H9 (cell line): ENCODE measurements around the gene CSTPP1. TPM values are rescaled to one million over a fixed set of nuclear protein-coding genes. Genes with fewer than 3 reads are reported as not detected.

Experiments used
- DNase-seq: peaks from one replicate; pipeline ENCODE4 v3.0.0-alpha.2; 2017
- H2AFZ ChIP-seq: one replicate; pipeline ENCODE4 v1.6.1; 2013; ENCODE audit warnings: mild to moderate bottlenecking, low read length, control low read depth, moderate library complexity
- H2AK5ac ChIP-seq: 2 replicates; pipeline ENCODE4 v1.6.1; 2013; ENCODE audit warnings: low read length, control low read depth, mixed read lengths; ENCODE audit not compliant: insufficient read length
- H2BK120ac ChIP-seq: one replicate; pipeline ENCODE4 v1.6.1; 2013; ENCODE audit warnings: low read depth, mild to moderate bottlenecking, low read length, control low read depth, inconsistent platforms; ENCODE audit not compliant: poor library complexity, severe bottlenecking
- H2BK12ac ChIP-seq: 2 replicates; pipeline ENCODE4 v1.6.1; 2013; ENCODE audit warnings: low read length, control low read depth, mixed read lengths, low read depth; ENCODE audit not compliant: insufficient read length
- H2BK15ac ChIP-seq: 2 replicates; pipeline ENCODE4 v1.6.1; 2013; ENCODE audit warnings: low read depth, low read length, control low read depth
- H2BK20ac ChIP-seq: one replicate; pipeline ENCODE4 v1.6.1; 2013; ENCODE audit warnings: low read depth, mild to moderate bottlenecking, low read length, control low read depth, inconsistent platforms; ENCODE audit not compliant: poor library complexity, severe bottlenecking
- H2BK5ac ChIP-seq: 2 replicates; pipeline ENCODE4 v1.6.1; 2013; ENCODE audit warnings: low read length, control low read depth, mixed read lengths; ENCODE audit not compliant: insufficient read length
- H3K14ac ChIP-seq: 2 replicates; pipeline ENCODE4 v1.6.1; 2013; ENCODE audit warnings: low read length, control low read depth; ENCODE audit not compliant: insufficient read depth
- H3K18ac ChIP-seq: 2 replicates; pipeline ENCODE4 v1.6.1; 2013; ENCODE audit warnings: low read depth, mild to moderate bottlenecking, mixed read lengths, low read length, control low read depth; ENCODE audit not compliant: insufficient read length
- H3K23ac ChIP-seq: 2 replicates; pipeline ENCODE4 v1.6.1; 2013; ENCODE audit warnings: low read length, control low read depth, mixed read lengths, low read depth; ENCODE audit not compliant: insufficient read length
- H3K23me2 ChIP-seq: 2 replicates; pipeline ENCODE4 v1.6.1; 2013; ENCODE audit warnings: low read depth, mild to moderate bottlenecking, mixed read lengths, low read length, control low read depth; ENCODE audit not compliant: insufficient read length, poor library complexity, severe bottlenecking
- H3K27ac ChIP-seq: 2 replicates; pipeline ENCODE4 v1.5.1; 2013; ENCODE audit warnings: low read length, control low read depth, mixed read lengths, low read depth; ENCODE audit not compliant: insufficient read length
- H3K27me3 ChIP-seq: 2 replicates; pipeline ENCODE4 v1.6.1; 2013; ENCODE audit warnings: low read length, control low read depth, inconsistent platforms; ENCODE audit not compliant: insufficient read depth
- H3K4ac ChIP-seq: 2 replicates; pipeline ENCODE4 v1.6.1; 2013; ENCODE audit warnings: low read depth, mild to moderate bottlenecking, control low read depth, inconsistent platforms, low read length, moderate library complexity
- H3K4me1 ChIP-seq: 2 replicates; pipeline ENCODE4 v1.6.1; 2013; ENCODE audit warnings: low read length, control low read depth, inconsistent platforms; ENCODE audit not compliant: insufficient read depth
- H3K4me2 ChIP-seq: 2 replicates; pipeline ENCODE4 v1.6.1; 2013; ENCODE audit warnings: low read length, control low read depth, mixed read lengths; ENCODE audit not compliant: insufficient read length, insufficient read depth
- H3K56ac ChIP-seq: 2 replicates; pipeline ENCODE4 v1.6.1; 2013; ENCODE audit warnings: low read depth, mild to moderate bottlenecking, mixed read lengths, low read length, control low read depth; ENCODE audit not compliant: insufficient read length
- H3K79me1 ChIP-seq: 2 replicates; pipeline ENCODE4 v1.6.1; 2013; ENCODE audit warnings: low read depth, mild to moderate bottlenecking, moderate library complexity, low read length, control low read depth, inconsistent platforms; ENCODE audit not compliant: insufficient read depth, poor library complexity, severe bottlenecking
- H3K79me2 ChIP-seq: 2 replicates; pipeline ENCODE4 v1.6.1; 2013; ENCODE audit warnings: low read length, control low read depth, inconsistent platforms; ENCODE audit not compliant: insufficient read depth
- H3K9ac ChIP-seq: 2 replicates; pipeline ENCODE4 v1.6.1; 2013; ENCODE audit warnings: low read length, control low read depth, mixed read lengths; ENCODE audit not compliant: insufficient read length; ENCODE audit errors: extremely low read depth
- H3K9me3 ChIP-seq: one replicate; pipeline ENCODE4 v1.6.1; 2013; ENCODE audit warnings: low read depth, low read length, inconsistent platforms; ENCODE audit not compliant: control insufficient read depth
- H3T11ph ChIP-seq: one replicate; pipeline ENCODE4 v1.6.1; 2013; ENCODE audit warnings: mild to moderate bottlenecking, low read length, control low read depth, inconsistent platforms
- H4K20me1 ChIP-seq: one replicate; pipeline ENCODE4 v1.6.1; 2013; ENCODE audit not compliant: control insufficient read depth, insufficient read length, insufficient read depth
- H4K5ac ChIP-seq: 2 replicates; pipeline ENCODE4 v1.6.1; 2013; ENCODE audit warnings: low read depth, mild to moderate bottlenecking, mixed read lengths, low read length, control low read depth; ENCODE audit not compliant: insufficient read length
- H4K8ac ChIP-seq: replicated peaks from 2 replicates; pipeline ENCODE4 v1.6.1; 2013; ENCODE audit warnings: low read length, control low read depth, mixed read lengths, low read depth; ENCODE audit not compliant: insufficient read length
- H4K91ac ChIP-seq: 2 replicates; pipeline ENCODE4 v1.6.1; 2013; ENCODE audit warnings: low read depth, mild to moderate bottlenecking, moderate library complexity, mixed read lengths, low read length, control low read depth; ENCODE audit not compliant: insufficient read length
- H3K27ac Mint-ChIP-seq, 3 experiments: 2 replicates in 2 of 3; 3 replicates in 1 of 3; pipeline ENCODE4 v1.8.0; 2020 to 2021; ENCODE audit warnings: mixed read lengths in 3 of 3, mild to moderate bottlenecking in 1 of 3, moderate library complexity in 1 of 3
- H3K27me3 Mint-ChIP-seq: 2 replicates; pipeline ENCODE4 v1.8.0; 2021; ENCODE audit warnings: low read depth, mild to moderate bottlenecking, moderate library complexity, mixed read lengths
- H3K36me3 Mint-ChIP-seq, 3 experiments: 2 replicates in 2 of 3; 3 replicates in 1 of 3; pipeline ENCODE4 v1.8.0; 2020 to 2021; ENCODE audit warnings: low read depth in 3 of 3, mixed read lengths in 3 of 3; ENCODE audit not compliant: insufficient read depth in 1 of 3
- H3K4me1 Mint-ChIP-seq, 2 experiments: 2 replicates each; pipeline ENCODE4 v1.8.0; 2020; ENCODE audit warnings: mixed read lengths in 2 of 2
- H3K4me3 Mint-ChIP-seq, 2 experiments: 2 replicates in 1 of 2; 3 replicates in 1 of 2; pipeline ENCODE4 v1.8.0; 2020 to 2021; ENCODE audit warnings: mild to moderate bottlenecking in 2 of 2, mixed read lengths in 2 of 2, moderate library complexity in 1 of 2
- H3K9me3 Mint-ChIP-seq, 2 experiments: 2 replicates in 1 of 2; 3 replicates in 1 of 2; pipeline ENCODE4 v1.8.0; 2020; ENCODE audit warnings: mild to moderate bottlenecking in 2 of 2, mixed read lengths in 2 of 2, moderate library complexity in 1 of 2
- WGBS: extraction: QIAGEN DNeasy Blood & Tissue Kit; methylation state at CpG from one replicate; pipeline ENCODE4 v1.1.7; 2013; ENCODE audit warnings: missing lambda C conversion rate, low lambda C conversion rate, mixed read lengths; ENCODE audit not compliant: insufficient read length; ENCODE audit errors: extremely low coverage; 5-methylcytosine and 5-hydroxymethylcytosine counted together
- total RNA-seq: library from RNA; stranded (reverse); gene quantifications from 2 replicates; pipeline ENCODE4 v1.2.1, GENCODE V29; 2021
- TF ChIP-seq, protein P1 (sequence below): fragments of 200-600 bp; sonication (generic); conservative IDR thresholded peaks from 3 replicates; pipeline ENCODE4 v1.8.0; 2021; ENCODE audit warnings: antibody characterized with exemption, mild to moderate bottlenecking

Gene CSTPP1
- total RNA-seq, 1 experiment from 2014 or later, result 21.2 TPM

DNA sequence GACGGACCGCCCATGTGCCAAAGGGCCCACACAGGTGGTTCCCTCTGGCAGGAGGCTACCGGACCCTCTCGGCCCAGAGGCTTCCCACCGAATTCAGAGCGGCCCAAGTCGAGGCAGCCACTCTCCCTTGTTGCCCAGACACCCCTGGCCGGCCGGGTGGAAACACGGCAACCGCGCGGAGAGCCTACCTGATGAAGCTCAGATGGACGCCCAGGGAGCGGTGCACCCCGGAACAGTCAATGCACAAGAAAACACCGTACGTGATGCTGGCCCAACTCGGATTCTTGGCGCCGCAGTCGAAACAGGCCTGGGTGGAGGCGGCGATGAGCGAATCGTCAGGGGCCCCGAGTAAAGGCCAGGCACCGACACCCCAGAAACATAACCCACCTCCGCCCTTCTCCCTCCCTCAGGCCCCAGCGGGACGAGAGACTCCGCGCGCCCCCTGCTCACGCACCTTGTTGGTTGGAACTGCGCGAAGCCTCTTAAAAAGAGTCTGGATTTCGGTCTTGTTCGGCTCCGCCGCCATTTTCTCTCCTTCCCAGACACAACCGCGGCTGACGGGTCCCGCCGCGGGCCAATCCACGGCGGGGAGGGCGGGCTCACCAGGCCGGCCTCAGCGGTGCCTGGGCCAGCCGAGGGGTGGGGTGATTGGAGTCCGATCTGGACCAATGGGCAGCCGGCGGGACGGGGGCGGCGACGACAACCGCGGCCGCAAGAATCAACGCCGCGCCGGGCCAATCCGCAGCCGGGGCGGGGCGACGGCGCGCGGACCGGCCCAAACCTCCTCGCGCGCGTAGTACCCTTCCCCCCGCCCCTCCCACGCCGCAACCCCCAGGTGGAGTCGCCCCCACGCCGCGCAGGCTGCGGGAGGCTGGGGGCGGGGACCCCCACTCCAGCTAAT is 240.0 kb downstream of the CSTPP1 start, which contains the start of gene ARFGAP2:
TSS of gene ARFGAP2 (minus strand) at position 552 of the 901 bp plus-strand sequence. CDS start at position 526, 26 bp downstream.
- no peak within 1 kb of the TSS for H3T11ph ChIP-seq
- no peaks in the 10 kb centered on the region for H3K9me3 Mint-ChIP-seq
- peak within 1 kb of the TSS; percentile 64 for H4K5ac ChIP-seq
- no peak within 1 kb of the TSS for H3K56ac ChIP-seq
- no peaks in the 10 kb centered on the region for H4K20me1 ChIP-seq
- peak; percentile 95 for DNase-seq
- H3K9ac ChIP-seq, result peak within 1 kb of the TSS; percentile 98
- H3K27me3 ChIP-seq, result no peaks in the 10 kb centered on the region
- H3K4me1 ChIP-seq, result peaks cover 5% of the 10 kb centered on the region; the same call in 1 of the 2 replicates
- H2AK5ac ChIP-seq, result no peak within 1 kb of the TSS
- no CpG with 5 or more reads among the region's 89 CpGs for WGBS
- no peak within 1 kb of the TSS for H3K23ac ChIP-seq
- peak within 1 kb of the TSS; percentile 97 for H3K14ac ChIP-seq
- H3K27ac Mint-ChIP-seq, result peak within 1 kb of the TSS; percentile 99 to 100 (median 100)
- no peak within 1 kb of the TSS for H2AFZ ChIP-seq
- H3K4me3 Mint-ChIP-seq, result peak within 1 kb of the TSS; percentile 98
- H2BK20ac ChIP-seq, result no peak within 1 kb of the TSS
- H3K79me2 ChIP-seq, result peaks cover 15% of the 10 kb centered on the region; the same call in 1 of the 2 replicates
- peak within 1 kb of the TSS; percentile 79 for H2BK120ac ChIP-seq
- TF ChIP-seq, protein P1, sequence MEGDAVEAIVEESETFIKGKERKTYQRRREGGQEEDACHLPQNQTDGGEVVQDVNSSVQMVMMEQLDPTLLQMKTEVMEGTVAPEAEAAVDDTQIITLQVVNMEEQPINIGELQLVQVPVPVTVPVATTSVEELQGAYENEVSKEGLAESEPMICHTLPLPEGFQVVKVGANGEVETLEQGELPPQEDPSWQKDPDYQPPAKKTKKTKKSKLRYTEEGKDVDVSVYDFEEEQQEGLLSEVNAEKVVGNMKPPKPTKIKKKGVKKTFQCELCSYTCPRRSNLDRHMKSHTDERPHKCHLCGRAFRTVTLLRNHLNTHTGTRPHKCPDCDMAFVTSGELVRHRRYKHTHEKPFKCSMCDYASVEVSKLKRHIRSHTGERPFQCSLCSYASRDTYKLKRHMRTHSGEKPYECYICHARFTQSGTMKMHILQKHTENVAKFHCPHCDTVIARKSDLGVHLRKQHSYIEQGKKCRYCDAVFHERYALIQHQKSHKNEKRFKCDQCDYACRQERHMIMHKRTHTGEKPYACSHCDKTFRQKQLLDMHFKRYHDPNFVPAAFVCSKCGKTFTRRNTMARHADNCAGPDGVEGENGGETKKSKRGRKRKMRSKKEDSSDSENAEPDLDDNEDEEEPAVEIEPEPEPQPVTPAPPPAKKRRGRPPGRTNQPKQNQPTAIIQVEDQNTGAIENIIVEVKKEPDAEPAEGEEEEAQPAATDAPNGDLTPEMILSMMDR, result no peak
- no peaks in the 10 kb centered on the region for H3K9me3 ChIP-seq
- no peak within 1 kb of the TSS for H2BK15ac ChIP-seq
- H4K8ac ChIP-seq, result peak within 1 kb of the TSS; percentile 70
- no peaks in the 10 kb centered on the region for H3K27me3 Mint-ChIP-seq
- peak within 1 kb of the TSS; percentile 74 for H2BK5ac ChIP-seq
- H3K36me3 Mint-ChIP-seq, result peaks cover 6 to 52% (median 43%) of the 10 kb centered on the region in 3 experiments; a peak in 6 of 7 replicates
- peaks cover 19 to 21% of the 10 kb centered on the region in 2 experiments for H3K4me1 Mint-ChIP-seq
- H3K27ac ChIP-seq, result peak within 1 kb of the TSS; percentile 4
- H3K18ac ChIP-seq, result peak within 1 kb of the TSS; percentile 84
- H3K23me2 ChIP-seq, result peaks cover 8% of the 10 kb centered on the region
- H3K4me2 ChIP-seq, result peak within 1 kb of the TSS; percentile 100
- peak within 1 kb of the TSS; percentile 60 for H4K91ac ChIP-seq
- peaks cover 9% of the 10 kb centered on the region for H3K79me1 ChIP-seq
- H3K4ac ChIP-seq, result peak within 1 kb of the TSS; percentile 35
- H2BK12ac ChIP-seq, result no peak within 1 kb of the TSS
